HepG2 (cell line): ENCODE results near the gene ELF2. TPM values are rescaled to one million over a fixed set of nuclear protein-coding genes. Genes with fewer than 3 reads are reported as not detected.
A peak's percentile ranks its signal among the peaks of the same experiment; 100 is the strongest.

Experiments used
- ARID2 ChIP-seq: sonication (generic); formaldehyde crosslinking; IDR thresholded peaks from 2 replicates; pipeline ENCODE4 v1.8.1; 2022; ENCODE audit warnings: mild to moderate bottlenecking, missing genetic modification reagents, borderline replicate concordance
- CENPT ChIP-seq: sonication (generic); formaldehyde crosslinking; IDR thresholded peaks from 2 replicates; pipeline ENCODE4 v1.8.0; 2022; ENCODE audit warnings: low read depth, mild to moderate bottlenecking, moderate library complexity, missing genetic modification reagents
- CHD4 ChIP-seq: fragments of 200-600 bp; sonication (generic); IDR thresholded peaks from 2 replicates; pipeline ENCODE4 v1.7.0; 2017; ENCODE audit warnings: mild to moderate bottlenecking, low read length, borderline replicate concordance
- EEA1 ChIP-seq: sonication (generic); formaldehyde crosslinking; IDR thresholded peaks from 2 replicates; pipeline ENCODE4 v1.5.1; 2020; ENCODE audit warnings: mild to moderate bottlenecking, missing genetic modification reagents, borderline replicate concordance
- GATAD2A ChIP-seq: IDR thresholded peaks from 2 replicates; pipeline ENCODE4 v1.6.1; 2016
- HNRNPLL ChIP-seq: fragments of 200-400 bp; formaldehyde crosslinking; IDR thresholded peaks from 2 replicates; pipeline ENCODE4 v1.6.1; 2017; ENCODE audit warnings: mild to moderate bottlenecking, low read depth, low read length; ENCODE audit not compliant: poor library complexity, severe bottlenecking
- MAZ ChIP-seq, 2 experiments: sonication (generic) in 1 of 2; formaldehyde crosslinking in 1 of 2; IDR thresholded peaks; 2 replicates each; pipeline versions ENCODE4 v1.5.0 to v1.6.1; 2012 to 2020; ENCODE audit warnings: low read depth in 2 of 2, mild to moderate bottlenecking in 2 of 2, borderline replicate concordance in 1 of 2, improper control_type of control experiment in 1 of 2, low read length in 1 of 2, missing genetic modification reagents in 1 of 2, moderate library complexity in 1 of 2
- MEF2D ChIP-seq: sonication (generic); formaldehyde crosslinking; IDR thresholded peaks from 2 replicates; pipeline ENCODE4 v1.5.1; 2020; ENCODE audit warnings: mild to moderate bottlenecking, missing genetic modification reagents
- MIER3 ChIP-seq: IDR thresholded peaks from 2 replicates; pipeline ENCODE4 v1.6.1; 2016; ENCODE audit warnings: missing compliant biosample characterization, borderline replicate concordance
- POGZ ChIP-seq: sonication (generic); formaldehyde crosslinking; IDR thresholded peaks from 2 replicates; pipeline ENCODE4 v1.4.0; 2020; ENCODE audit warnings: mild to moderate bottlenecking, missing genetic modification reagents
- POLR2AphosphoS2 ChIP-seq: IDR thresholded peaks from 2 replicates; pipeline ENCODE4 v1.6.1; 2011; ENCODE audit warnings: low read depth, low read length, improper control_type of control experiment
- SMYD3 ChIP-seq: sonication (generic); formaldehyde crosslinking; IDR thresholded peaks from 2 replicates; pipeline ENCODE4 v1.8.1; 2023; ENCODE audit warnings: mild to moderate bottlenecking, missing genetic modification reagents
- SOX13 ChIP-seq, 3 experiments: fragments of 450-650 bp in 1 of 3; sonication (generic) in 1 of 3; formaldehyde crosslinking in 1 of 3; IDR thresholded peaks in 2 of 3; conservative IDR thresholded peaks in 1 of 3; 2 replicates each; pipeline versions ENCODE4 v1.5.0 to v1.6.1; 2016 to 2020; ENCODE audit warnings: antibody characterized with exemption in 1 of 3, mild to moderate bottlenecking in 1 of 3, missing compliant biosample characterization in 1 of 3, missing genetic modification reagents in 1 of 3, moderate library complexity in 1 of 3
- U2AF2 ChIP-seq: fragments of 200-400 bp; formaldehyde crosslinking; IDR thresholded peaks from 2 replicates; pipeline ENCODE4 v1.6.1; 2017; ENCODE audit warnings: low read depth, mild to moderate bottlenecking, low read length
- ZNF124 ChIP-seq: sonication (generic); formaldehyde crosslinking; IDR thresholded peaks from 2 replicates; pipeline ENCODE4 v1.4.0; 2020; ENCODE audit warnings: missing genetic modification reagents
- ZNF224 ChIP-seq: sonication (generic); formaldehyde crosslinking; IDR thresholded peaks from 2 replicates; pipeline ENCODE4 v1.5.0; 2020; ENCODE audit warnings: mild to moderate bottlenecking, missing genetic modification reagents
- ZNF552 ChIP-seq: sonication (generic); formaldehyde crosslinking; IDR thresholded peaks from 2 replicates; pipeline ENCODE4 v1.9.0; 2022; ENCODE audit warnings: missing genetic modification reagents, mild to moderate bottlenecking, borderline replicate concordance
- ZNF605 ChIP-seq: sonication (generic); formaldehyde crosslinking; IDR thresholded peaks from 2 replicates; pipeline ENCODE4 v1.8.0; 2022; ENCODE audit warnings: mild to moderate bottlenecking, missing genetic modification reagents
- ZNF792 ChIP-seq: IDR thresholded peaks from 2 replicates; pipeline ENCODE4 v1.6.1; 2016
- ZNF891 ChIP-seq: sonication (generic); formaldehyde crosslinking; IDR thresholded peaks from 2 replicates; pipeline ENCODE4 v1.5.0; 2020; ENCODE audit warnings: mild to moderate bottlenecking, missing genetic modification reagents
- polyA plus RNA-seq, 8 experiments: library from polyadenylated mRNA; depleted of rRNA in 3 of 8; stranded (reverse) in 7 of 8; unstranded in 1 of 8; fragments of >200 nt; fragmentation: Illumina TruSeq in 4 of 8; extraction: Trizol in 4 of 8; gene quantifications; 2 replicates each; pipeline versions ENCODE4 v1.2.1 to v1.2.3, GENCODE V29; 2011 to 2016; ENCODE audit warnings: low read depth in 4 of 8, missing spikeins in 1 of 8, mixed read lengths in 1 of 8; ENCODE audit not compliant: insufficient read depth in 1 of 8
- total RNA-seq, 5 experiments: library from RNA; depleted of rRNA; stranded (reverse); fragments of >200 nt; fragmentation: Illumina TruSeq; extraction: Trizol; gene quantifications; 2 replicates each; pipeline ENCODE4 v1.2.3, GENCODE V29; 2016; ENCODE audit warnings: low read depth in 1 of 5
- TF ChIP-seq, protein P1 (sequence below): sonication (generic); formaldehyde crosslinking; IDR thresholded peaks from 2 replicates; pipeline ENCODE4 v1.5.0; 2020; ENCODE audit warnings: mild to moderate bottlenecking, missing genetic modification reagents, borderline replicate concordance
- TF ChIP-seq, protein P2 (sequence below): sonication (generic); formaldehyde crosslinking; IDR thresholded peaks from 2 replicates; pipeline ENCODE4 v1.4.0; 2020; ENCODE audit warnings: missing genetic modification reagents

Gene ELF2
- total and polyA plus RNA-seq, 2 of the 13 experiments (the other 11 are each of a cell fraction or from before 2014, with no cell fraction given) = 28.6 to 35.4 TPM

- TF ChIP-seq, protein P1, sequence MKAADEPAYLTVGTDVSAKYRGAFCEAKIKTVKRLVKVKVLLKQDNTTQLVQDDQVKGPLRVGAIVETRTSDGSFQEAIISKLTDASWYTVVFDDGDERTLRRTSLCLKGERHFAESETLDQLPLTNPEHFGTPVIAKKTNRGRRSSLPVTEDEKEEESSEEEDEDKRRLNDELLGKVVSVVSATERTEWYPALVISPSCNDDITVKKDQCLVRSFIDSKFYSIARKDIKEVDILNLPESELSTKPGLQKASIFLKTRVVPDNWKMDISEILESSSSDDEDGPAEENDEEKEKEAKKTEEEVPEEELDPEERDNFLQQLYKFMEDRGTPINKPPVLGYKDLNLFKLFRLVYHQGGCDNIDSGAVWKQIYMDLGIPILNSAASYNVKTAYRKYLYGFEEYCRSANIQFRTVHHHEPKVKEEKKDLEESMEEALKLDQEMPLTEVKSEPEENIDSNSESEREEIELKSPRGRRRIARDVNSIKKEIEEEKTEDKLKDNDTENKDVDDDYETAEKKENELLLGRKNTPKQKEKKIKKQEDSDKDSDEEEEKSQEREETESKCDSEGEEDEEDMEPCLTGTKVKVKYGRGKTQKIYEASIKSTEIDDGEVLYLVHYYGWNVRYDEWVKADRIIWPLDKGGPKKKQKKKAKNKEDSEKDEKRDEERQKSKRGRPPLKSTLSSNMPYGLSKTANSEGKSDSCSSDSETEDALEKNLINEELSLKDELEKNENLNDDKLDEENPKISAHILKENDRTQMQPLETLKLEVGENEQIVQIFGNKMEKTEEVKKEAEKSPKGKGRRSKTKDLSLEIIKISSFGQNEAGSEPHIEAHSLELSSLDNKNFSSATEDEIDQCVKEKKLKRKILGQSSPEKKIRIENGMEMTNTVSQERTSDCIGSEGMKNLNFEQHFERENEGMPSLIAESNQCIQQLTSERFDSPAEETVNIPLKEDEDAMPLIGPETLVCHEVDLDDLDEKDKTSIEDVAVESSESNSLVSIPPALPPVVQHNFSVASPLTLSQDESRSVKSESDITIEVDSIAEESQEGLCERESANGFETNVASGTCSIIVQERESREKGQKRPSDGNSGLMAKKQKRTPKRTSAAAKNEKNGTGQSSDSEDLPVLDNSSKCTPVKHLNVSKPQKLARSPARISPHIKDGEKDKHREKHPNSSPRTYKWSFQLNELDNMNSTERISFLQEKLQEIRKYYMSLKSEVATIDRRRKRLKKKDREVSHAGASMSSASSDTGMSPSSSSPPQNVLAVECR = peak; percentile 95
- TF ChIP-seq, protein P2, sequence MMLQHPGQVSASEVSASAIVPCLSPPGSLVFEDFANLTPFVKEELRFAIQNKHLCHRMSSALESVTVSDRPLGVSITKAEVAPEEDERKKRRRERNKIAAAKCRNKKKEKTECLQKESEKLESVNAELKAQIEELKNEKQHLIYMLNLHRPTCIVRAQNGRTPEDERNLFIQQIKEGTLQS = no peak; the same call in 1 of the 2 replicates
- TF ChIP-seq ARID2 (CRISPR knock-in tag) = no peak
- TF ChIP-seq MAZ (IDR thresholded peaks at IDR 0.05; ENCODE audit: borderline replicate concordance, low read depth, low read length) = peak; percentile 29; the same call in 1 of the 2 replicates
- TF ChIP-seq MAZ (CRISPR knock-in tag; IDR thresholded peaks at IDR 0.05; ENCODE audit: low read depth) = peak; percentile 90
- TF ChIP-seq MEF2D (CRISPR knock-in tag) = no peak
- no peak for TF ChIP-seq ZNF552 (CRISPR knock-in tag)
- TF ChIP-seq U2AF2 = no peak
- no peak for TF ChIP-seq CENPT
- 0 out of 2 replicates have a peak, but pooled peaks have one; percentile 41 for TF ChIP-seq ZNF224 (CRISPR knock-in tag)
- TF ChIP-seq SOX13 (IDR thresholded peaks at IDR 0.05) = no peak
- peak in 1 of 2 experiments; percentile 19; a peak in 1 of 4 replicates for TF ChIP-seq SOX13 (CRISPR knock-in tag; conservative IDR thresholded peaks at IDR 0.05 in 1 of 2, IDR thresholded peaks at IDR 0.05 in 1 of 2)
- TF ChIP-seq ZNF792 (CRISPR knock-in tag) = no peak
- peak; percentile 90 for TF ChIP-seq POGZ (CRISPR knock-in tag)
- peak; percentile 55; the same call in 1 of the 2 replicates for TF ChIP-seq EEA1
- 0 out of 2 replicates have a peak, but pooled peaks have one; percentile 32 for TF ChIP-seq SMYD3
- TF ChIP-seq MIER3 (CRISPR knock-in tag) = 0 out of 2 replicates have a peak, but pooled peaks have one; percentile 14
- no peak for TF ChIP-seq ZNF124 (CRISPR knock-in tag)
- no peak for TF ChIP-seq ZNF605 (CRISPR knock-in tag)
- TF ChIP-seq POLR2AphosphoS2 = no peak
- TF ChIP-seq HNRNPLL = peak; percentile 81
- TF ChIP-seq CHD4 = no peak
- TF ChIP-seq GATAD2A (CRISPR knock-in tag) = peak; percentile 28; the same call in 1 of the 2 replicates
- TF ChIP-seq ZNF891 = peak; percentile 81
Measured at GRCh38 chr4:139083956-139084803, 92.8 kb downstream of the ELF2 start (continued).
